ENCODE results near the gene CHST1. TPM values are rescaled to one million over a fixed set of nuclear protein-coding genes. Genes with fewer than 3 reads are reported as not detected.

CHST1 gene
- total and polyA plus RNA-seq, 8 donors: 3.1 to 10.2 (median 5.6) TPM

GRCh38 chr11:45674481-45675190 is 9.2 kb upstream of the CHST1 start:
- H3K27ac ChIP-seq: no peak overlapping the region
- no peak overlapping the region for H3K4me3 ChIP-seq
- H3K27me3 ChIP-seq: no peaks in the 10 kb centered on the region
- DNase-seq (no peak), ATAC-seq (no peak)
- intact Hi-C loops (cut with DNase I): no loop called here
- H3K4me1 ChIP-seq: no peaks in the 10 kb centered on the region
- no peak for TF ChIP-seq CTCF (IDR thresholded peaks at IDR 0.05)
- no peaks in the 10 kb centered on the region for H3K9me3 ChIP-seq
- H3K36me3 ChIP-seq: no peaks in the 10 kb centered on the region

- no peak overlapping the region for H3K27ac ChIP-seq
- no peak for TF ChIP-seq CTCF (IDR thresholded peaks at IDR 0.05)
- no peak overlapping the region for H3K4me3 ChIP-seq
- DNase-seq (no peak), ATAC-seq (no peak)
- peaks cover 0 to under 1% of the 10 kb centered on the region in 2 donors for H3K27me3 ChIP-seq
- H3K4me1 ChIP-seq: no peaks in the 10 kb centered on the region
- intact Hi-C loops (cut with DNase I): no loop called here
- H3K36me3 ChIP-seq: no peaks in the 10 kb centered on the region
- H3K9me3 ChIP-seq: no peaks in the 10 kb centered on the region
Observed at GRCh38 chr11:45673441-45673840, 8.0 kb upstream of the CHST1 start.

GRCh38 chr11:45672593-45672992 is 7.2 kb upstream of the CHST1 start:
- ATAC-seq: no peak
- intact Hi-C loops (cut with DNase I): no loop called here
- DNase-seq: no peak
- Histone ChIP-seq H3K9me3 (no peaks in the 10 kb centered on the region), H3K27me3 (peaks cover 0 to 9% of the 10 kb centered on the region in 2 donors), H3K4me3 (no peak overlapping the region), H3K27ac (no peak overlapping the region), H3K4me1 (no peaks in the 10 kb centered on the region), H3K36me3 (no peaks in the 10 kb centered on the region)
- no peak for TF ChIP-seq CTCF (IDR thresholded peaks at IDR 0.05)

- H3K4me1 ChIP-seq: no peaks in the 10 kb centered on the region
- H3K27me3 ChIP-seq: peaks cover 0 to 19% of the 10 kb centered on the region in 2 donors
- no peak for TF ChIP-seq CTCF (IDR thresholded peaks at IDR 0.05)
- H3K4me3 ChIP-seq: no peak overlapping the region
- H3K27ac ChIP-seq: no peak overlapping the region
- no peak for ATAC-seq
- no peaks in the 10 kb centered on the region for H3K9me3 ChIP-seq
- intact Hi-C loops (cut with DNase I): no loop called here
- no peak for DNase-seq
- no peaks in the 10 kb centered on the region for H3K36me3 ChIP-seq
Observed at GRCh38 chr11:45671246-45672171, 6.1 kb upstream of the CHST1 start.

Measured in left lung (tissue), 10 donors.